Stimulated activated CD8-positive, alpha-beta memory T cell treated with anti-CD3 and anti-CD28 coated beads, Interleukin-12 subunit alpha, Interleukin-12 subunit beta, amount 100 ng/mL, for 4 hours (primary cell): Measurements from ENCODE around the gene HAUS3.
"Not testable (repeated sequence)": the region's sequence is repeated elsewhere in the genome, so short reads cannot be mapped to it uniquely, and the experiment has no call there.

ENCODE experiments used
- DNase-seq: peaks from one replicate; pipeline ENCODE4 v3.0.0-alpha.2; 2020; ENCODE audit warnings: low read depth

Gene HAUS3

DNA sequence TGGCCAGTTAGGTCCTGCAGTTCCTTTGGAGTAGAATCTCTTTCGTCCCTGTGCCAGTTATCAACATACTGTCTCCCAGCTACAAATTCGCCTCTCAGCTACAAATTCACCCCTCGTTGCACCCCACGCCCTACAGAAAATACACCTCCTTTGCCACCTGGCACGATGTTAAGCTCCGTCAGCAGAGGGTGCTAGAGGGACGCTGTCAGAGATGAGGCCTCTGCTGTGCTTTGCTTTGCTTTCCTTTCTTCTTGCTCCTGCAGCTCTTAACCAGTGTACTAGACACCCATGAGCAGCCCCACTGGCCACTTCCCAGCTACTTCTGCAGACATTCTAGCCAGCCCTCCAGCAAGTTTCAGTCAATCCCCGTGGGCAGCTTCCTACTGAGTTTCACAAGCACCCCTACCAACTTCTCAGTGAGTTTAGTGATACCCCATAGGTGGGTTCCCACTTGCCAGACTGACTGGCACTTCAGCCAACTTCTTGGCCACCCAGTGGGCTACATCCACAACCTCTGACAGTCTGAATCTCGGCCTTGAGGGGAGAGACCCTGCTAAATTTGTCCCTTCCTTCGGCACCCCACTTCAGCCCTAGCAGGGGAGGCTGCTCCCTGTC lies 21.8 kb downstream of the HAUS3 start:
- peak; percentile 48 for DNase-seq

DNA sequence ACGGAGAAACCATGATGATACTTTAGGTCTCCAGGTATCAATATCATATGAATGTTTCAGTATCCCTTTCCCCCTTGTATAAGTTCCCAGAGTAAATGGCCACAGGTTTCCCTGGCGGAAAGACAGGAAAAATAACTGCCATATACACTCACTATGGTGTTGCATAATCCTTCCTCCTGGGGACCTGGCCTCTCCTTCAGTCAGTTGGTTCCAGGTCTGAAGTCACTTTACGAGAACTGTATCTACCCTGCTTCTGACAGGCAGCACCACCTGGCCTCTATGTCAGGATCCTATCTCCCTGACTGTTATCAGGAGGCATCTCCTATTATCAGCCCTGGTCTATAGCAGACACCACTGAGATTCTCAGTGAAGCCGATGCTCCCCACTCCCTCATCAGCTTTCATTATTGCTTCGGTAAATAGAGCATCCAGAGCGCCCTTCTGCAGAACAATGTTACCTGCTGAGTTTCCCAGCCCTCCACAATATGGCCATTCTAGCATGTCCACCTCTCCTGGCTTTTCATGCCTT lies 22.6 kb downstream of the HAUS3 start:
- DNase-seq, result no peak

DNA sequence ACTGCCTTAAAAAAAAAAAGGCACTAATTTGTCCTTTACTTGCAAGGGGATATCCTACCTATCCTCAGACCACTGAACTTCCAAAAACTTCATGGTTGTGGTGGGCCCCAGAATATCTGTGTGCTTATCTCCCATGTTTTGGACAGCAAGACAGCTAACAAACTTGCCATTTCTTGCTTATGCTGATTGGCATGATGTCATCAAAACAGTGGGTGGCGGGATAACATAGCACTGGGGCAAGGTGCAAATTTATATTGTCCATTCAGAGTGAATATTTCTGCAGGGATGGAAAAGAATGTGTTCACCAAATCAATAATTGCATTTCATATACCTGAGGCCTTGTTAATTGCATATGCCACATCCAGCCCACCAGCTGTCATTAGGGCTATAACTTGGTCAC lies 23.5 kb downstream of the HAUS3 start:
- DNase-seq, result no peak

DNA sequence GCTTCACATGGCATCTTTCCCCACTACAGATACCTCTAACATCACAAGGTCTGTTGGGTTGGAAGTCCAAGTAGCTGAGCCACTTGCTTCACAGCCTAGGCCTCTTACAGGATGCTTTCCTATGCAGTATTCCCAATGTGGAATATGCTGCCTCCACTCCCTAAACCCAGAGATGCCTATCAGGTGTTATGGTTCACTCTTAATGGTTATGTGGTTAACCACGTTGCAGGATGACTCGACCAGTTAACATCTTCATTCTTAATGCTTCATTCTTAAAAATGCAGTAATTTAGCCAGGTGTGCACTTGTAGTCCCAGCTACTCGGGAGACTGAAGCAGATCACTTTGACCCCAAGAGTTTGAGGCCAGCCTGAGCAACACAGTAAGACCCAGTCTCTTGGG lies 24.2 kb downstream of the HAUS3 start:
- DNase-seq, result no peak

DNA sequence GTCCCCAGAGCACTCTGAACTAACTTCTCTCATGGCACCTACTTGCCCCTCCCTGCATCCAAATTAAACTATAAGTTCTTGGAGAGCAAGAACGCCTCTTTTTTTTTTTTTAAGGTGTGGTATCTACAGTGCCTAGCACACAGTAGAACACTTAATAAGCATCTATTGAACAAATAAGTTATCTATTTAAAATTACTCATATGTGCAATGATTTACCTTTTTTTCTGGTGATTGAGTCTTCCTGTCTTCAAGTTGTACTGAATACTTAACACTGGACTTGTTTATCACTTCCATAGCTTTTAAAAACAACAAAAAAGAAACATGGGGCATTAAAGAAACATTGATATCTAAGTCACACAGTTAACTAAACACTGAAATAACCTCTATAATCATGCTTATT lies 29.1 kb downstream of the HAUS3 start:
- no peak for DNase-seq

DNA sequence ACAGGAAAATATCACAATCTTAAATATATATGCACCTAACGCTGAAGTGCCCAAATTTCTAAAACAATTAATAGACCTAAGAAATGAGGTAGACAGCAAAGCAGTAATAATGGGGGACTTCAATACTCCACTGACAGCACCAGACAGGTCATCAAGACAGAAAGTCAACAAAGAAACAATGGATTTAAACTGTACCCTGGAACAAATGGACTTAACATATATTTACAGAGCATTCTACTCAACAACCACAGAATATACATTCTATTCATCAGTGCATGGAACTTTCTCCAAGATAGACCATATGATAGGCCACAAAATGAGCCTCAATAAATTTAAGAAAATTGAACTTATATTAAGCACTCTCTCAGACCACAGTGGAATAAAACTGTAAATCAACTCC lies 39.1 kb downstream of the HAUS3 start:
- DNase-seq, result not testable (repeated sequence)

DNA sequence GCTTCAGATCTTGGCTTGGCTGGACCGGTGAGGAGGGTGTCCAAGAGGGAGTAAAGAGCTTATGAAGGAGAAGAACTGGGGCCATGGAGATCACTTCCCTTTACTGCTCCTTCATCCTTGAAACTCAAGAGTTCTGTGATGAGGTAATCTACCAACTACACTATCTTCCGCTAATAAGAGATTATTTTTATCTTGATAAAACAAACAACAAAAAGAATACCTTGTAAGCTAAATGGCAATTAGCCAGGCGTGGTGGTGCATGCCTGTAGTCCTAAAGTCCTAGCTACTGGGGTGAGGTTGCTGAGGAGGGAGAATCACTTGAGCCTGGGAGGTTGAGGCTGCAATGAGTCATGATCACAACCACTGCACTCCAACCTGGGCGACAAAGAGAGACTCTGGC lies 47.4 kb downstream of the HAUS3 start:
- no peak for DNase-seq

DNA sequence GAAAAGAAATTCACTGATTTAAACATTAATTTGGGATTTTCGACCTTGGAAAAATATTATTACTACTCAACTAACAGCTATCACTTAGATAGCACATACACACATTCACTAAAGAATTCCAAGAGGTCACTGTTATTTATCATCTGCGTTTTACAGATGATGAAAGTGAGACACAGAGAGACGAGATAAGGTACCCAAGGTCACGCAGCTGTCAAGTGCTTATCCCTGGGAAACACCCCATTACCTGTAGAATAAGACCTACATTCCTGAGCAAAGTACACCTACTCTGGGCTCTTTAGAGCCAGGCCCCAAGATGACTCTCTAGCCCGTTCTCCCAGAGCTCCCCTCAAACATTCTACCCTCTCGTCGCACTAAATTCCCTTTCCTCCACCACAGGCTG lies 48.6 kb downstream of the HAUS3 start:
- DNase-seq, result no peak

DNA sequence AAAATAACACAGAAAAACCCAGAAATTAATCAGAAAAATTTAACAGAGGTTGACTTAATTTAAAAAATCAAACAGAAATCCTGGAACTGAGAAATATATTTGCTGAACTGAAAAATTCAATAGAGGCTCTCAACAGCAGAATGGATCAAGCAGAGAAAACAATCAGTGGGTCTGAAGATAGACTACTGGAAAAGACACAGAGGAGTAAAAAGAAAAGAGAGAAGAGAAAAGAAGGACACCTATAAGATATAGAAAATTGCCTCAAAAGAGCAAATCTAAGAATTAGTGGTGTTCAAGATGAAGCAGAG lies 55.1 kb downstream of the HAUS3 start:
- no peak for DNase-seq

DNA sequence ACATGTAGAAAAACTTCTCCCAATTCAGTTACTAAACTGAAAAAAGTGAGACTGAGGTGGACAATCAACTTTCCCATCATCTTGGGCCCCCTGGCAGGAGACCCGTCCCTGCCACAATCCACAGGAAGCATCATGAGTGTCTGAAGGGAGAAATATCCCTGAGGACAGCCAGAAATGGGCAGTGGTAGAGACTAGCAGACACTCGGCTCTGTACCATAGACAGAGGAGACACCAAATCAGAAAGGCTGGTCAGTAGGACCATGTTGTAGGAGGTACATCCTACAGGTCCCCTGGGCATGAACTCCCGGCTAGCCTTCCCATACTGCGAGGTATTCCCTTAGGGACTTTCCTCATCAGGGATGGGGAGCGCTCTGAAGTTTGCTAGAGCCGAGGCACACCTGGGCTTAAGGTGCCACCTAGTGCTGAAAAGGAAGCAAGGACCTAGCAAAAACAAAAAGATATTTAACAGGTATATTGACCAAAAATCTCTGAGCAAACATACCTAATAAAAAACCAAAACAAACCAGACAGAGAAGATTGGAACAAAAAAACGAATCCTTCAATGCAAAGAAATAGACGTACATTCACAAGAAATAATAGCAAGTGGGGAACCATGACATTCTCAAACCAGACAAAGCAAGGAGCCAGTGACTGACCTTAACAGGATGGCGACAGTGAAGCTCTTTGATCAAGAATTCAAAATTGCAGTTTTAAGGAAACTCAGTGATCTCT lies 55.6 kb downstream of the HAUS3 start:
- DNase-seq, result no peak

DNA sequence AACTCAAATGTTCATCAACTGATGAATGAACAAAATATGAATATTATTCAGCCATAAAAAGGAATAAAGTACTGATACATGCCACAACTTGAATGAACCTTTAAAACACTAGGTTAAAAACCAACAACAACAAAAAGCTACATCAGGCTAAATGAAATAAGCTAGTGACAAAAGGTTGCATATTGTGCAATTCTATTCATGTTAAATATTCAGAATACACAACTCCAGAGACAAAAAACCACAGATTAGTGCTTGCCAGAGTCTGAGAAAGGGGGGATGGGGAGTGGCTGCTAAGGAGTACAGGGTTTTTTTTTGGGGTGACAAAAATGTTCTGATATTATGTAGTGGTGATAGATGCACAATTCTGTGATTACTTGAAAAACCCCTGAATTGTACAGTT lies 58.5 kb downstream of the HAUS3 start:
- DNase-seq, result no peak

DNA sequence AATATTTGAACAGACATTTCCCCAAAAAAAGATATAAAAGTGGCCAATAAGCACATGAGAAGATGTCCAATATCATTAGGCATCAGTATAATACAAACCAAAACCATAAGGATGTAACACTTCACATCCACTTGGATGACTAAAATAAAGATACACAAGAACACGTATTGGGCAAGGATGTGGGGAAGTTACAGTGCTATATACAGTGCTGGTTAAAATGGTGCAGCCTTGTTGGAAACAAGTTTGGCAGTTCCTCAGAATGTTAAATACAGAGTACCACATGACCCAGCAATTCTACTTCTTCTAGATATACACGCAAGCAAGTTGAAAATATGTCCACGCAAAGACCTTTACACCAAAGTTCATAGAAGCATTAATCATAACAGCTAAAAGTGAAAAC lies 58.9 kb downstream of the HAUS3 start:
- no peak for DNase-seq

DNA sequence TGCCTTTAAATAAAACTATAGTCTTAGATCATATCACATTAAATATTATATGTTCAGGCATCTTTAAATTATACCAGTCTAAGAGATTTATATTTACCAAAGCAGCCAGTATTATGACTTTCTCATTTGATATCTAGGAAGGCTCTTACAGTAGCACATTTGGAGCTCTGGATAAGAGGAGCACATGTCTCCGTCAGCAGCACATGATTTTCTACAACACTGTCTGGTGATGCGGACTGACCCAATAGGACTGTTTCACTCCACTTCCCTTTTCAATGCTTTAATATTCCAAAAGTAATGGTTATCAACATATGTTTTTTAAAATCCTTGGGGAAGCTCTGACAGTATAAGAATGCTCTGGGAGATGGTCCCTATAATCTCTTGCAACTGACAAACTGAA lies 61.5 kb downstream of the HAUS3 start:
- DNase-seq, result no peak

DNA sequence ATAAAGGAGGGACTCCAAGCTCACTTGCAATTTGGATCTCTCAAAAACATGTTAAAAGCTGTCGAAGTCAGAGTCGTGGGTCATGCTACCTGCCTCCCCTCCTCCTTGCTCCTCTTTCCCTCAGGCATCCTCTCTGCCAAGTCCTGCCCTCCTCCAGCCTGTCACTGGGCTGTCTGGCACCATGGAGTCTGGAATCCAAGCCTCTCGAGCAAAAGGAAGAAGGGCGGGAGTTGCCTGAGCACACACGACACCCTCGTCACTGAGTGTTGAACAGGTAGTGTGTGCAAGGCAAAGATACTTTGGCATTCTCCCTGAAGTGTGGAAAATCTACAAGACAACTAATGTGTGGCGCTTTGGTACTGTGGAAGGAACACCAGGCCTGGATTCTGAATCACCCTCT lies 62.2 kb downstream of the HAUS3 start:
- DNase-seq, result no peak

DNA sequence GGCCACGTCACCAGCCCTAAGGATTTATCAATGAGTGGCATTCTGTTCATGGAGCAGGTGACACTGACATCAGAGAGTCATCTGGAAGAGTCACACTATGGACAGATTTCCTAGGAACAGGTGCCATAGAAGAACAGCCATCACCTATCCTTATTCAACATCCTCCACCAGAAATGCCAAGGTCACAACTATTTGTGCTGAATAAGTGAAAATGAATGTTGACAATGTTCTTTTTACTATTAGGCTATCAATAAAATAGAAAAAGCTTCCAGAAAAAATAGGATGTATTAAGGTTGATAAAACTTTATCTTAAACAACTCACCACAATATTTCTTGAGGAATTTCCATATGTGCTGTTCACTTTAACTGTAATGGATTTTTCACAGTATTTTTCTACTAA lies 62.9 kb downstream of the HAUS3 start:
- no peak for DNase-seq
